H9 (cell line): Measurements from ENCODE around the gene CFHR5. TPM values are rescaled to one million over a fixed set of nuclear protein-coding genes. Genes with fewer than 3 reads are reported as not detected.

ENCODE experiments used
- DNase-seq: peaks from one replicate; pipeline ENCODE4 v3.0.0-alpha.2; 2017
- H2AFZ ChIP-seq: one replicate; pipeline ENCODE4 v1.6.1; 2013; ENCODE audit warnings: mild to moderate bottlenecking, low read length, control low read depth, moderate library complexity
- H2AK5ac ChIP-seq: 2 replicates; pipeline ENCODE4 v1.6.1; 2013; ENCODE audit warnings: low read length, control low read depth, mixed read lengths; ENCODE audit not compliant: insufficient read length
- H2BK120ac ChIP-seq: one replicate; pipeline ENCODE4 v1.6.1; 2013; ENCODE audit warnings: low read depth, mild to moderate bottlenecking, low read length, control low read depth, inconsistent platforms; ENCODE audit not compliant: poor library complexity, severe bottlenecking
- H2BK12ac ChIP-seq: 2 replicates; pipeline ENCODE4 v1.6.1; 2013; ENCODE audit warnings: low read length, control low read depth, mixed read lengths, low read depth; ENCODE audit not compliant: insufficient read length
- H2BK15ac ChIP-seq: 2 replicates; pipeline ENCODE4 v1.6.1; 2013; ENCODE audit warnings: low read depth, low read length, control low read depth
- H2BK20ac ChIP-seq: one replicate; pipeline ENCODE4 v1.6.1; 2013; ENCODE audit warnings: low read depth, mild to moderate bottlenecking, low read length, control low read depth, inconsistent platforms; ENCODE audit not compliant: poor library complexity, severe bottlenecking
- H2BK5ac ChIP-seq: 2 replicates; pipeline ENCODE4 v1.6.1; 2013; ENCODE audit warnings: low read length, control low read depth, mixed read lengths; ENCODE audit not compliant: insufficient read length
- H3K14ac ChIP-seq: 2 replicates; pipeline ENCODE4 v1.6.1; 2013; ENCODE audit warnings: low read length, control low read depth; ENCODE audit not compliant: insufficient read depth
- H3K18ac ChIP-seq: 2 replicates; pipeline ENCODE4 v1.6.1; 2013; ENCODE audit warnings: low read depth, mild to moderate bottlenecking, mixed read lengths, low read length, control low read depth; ENCODE audit not compliant: insufficient read length
- H3K23ac ChIP-seq: 2 replicates; pipeline ENCODE4 v1.6.1; 2013; ENCODE audit warnings: low read length, control low read depth, mixed read lengths, low read depth; ENCODE audit not compliant: insufficient read length
- H3K23me2 ChIP-seq: 2 replicates; pipeline ENCODE4 v1.6.1; 2013; ENCODE audit warnings: low read depth, mild to moderate bottlenecking, mixed read lengths, low read length, control low read depth; ENCODE audit not compliant: insufficient read length, poor library complexity, severe bottlenecking
- H3K27ac ChIP-seq: 2 replicates; pipeline ENCODE4 v1.5.1; 2013; ENCODE audit warnings: low read length, control low read depth, mixed read lengths, low read depth; ENCODE audit not compliant: insufficient read length
- H3K27me3 ChIP-seq: 2 replicates; pipeline ENCODE4 v1.6.1; 2013; ENCODE audit warnings: low read length, control low read depth, inconsistent platforms; ENCODE audit not compliant: insufficient read depth
- H3K4ac ChIP-seq: 2 replicates; pipeline ENCODE4 v1.6.1; 2013; ENCODE audit warnings: low read depth, mild to moderate bottlenecking, control low read depth, inconsistent platforms, low read length, moderate library complexity
- H3K4me1 ChIP-seq: 2 replicates; pipeline ENCODE4 v1.6.1; 2013; ENCODE audit warnings: low read length, control low read depth, inconsistent platforms; ENCODE audit not compliant: insufficient read depth
- H3K4me2 ChIP-seq: 2 replicates; pipeline ENCODE4 v1.6.1; 2013; ENCODE audit warnings: low read length, control low read depth, mixed read lengths; ENCODE audit not compliant: insufficient read length, insufficient read depth
- H3K56ac ChIP-seq: 2 replicates; pipeline ENCODE4 v1.6.1; 2013; ENCODE audit warnings: low read depth, mild to moderate bottlenecking, mixed read lengths, low read length, control low read depth; ENCODE audit not compliant: insufficient read length
- H3K79me1 ChIP-seq: 2 replicates; pipeline ENCODE4 v1.6.1; 2013; ENCODE audit warnings: low read depth, mild to moderate bottlenecking, moderate library complexity, low read length, control low read depth, inconsistent platforms; ENCODE audit not compliant: insufficient read depth, poor library complexity, severe bottlenecking
- H3K79me2 ChIP-seq: 2 replicates; pipeline ENCODE4 v1.6.1; 2013; ENCODE audit warnings: low read length, control low read depth, inconsistent platforms; ENCODE audit not compliant: insufficient read depth
- H3K9ac ChIP-seq: 2 replicates; pipeline ENCODE4 v1.6.1; 2013; ENCODE audit warnings: low read length, control low read depth, mixed read lengths; ENCODE audit not compliant: insufficient read length; ENCODE audit errors: extremely low read depth
- H3K9me3 ChIP-seq: one replicate; pipeline ENCODE4 v1.6.1; 2013; ENCODE audit warnings: low read depth, low read length, inconsistent platforms; ENCODE audit not compliant: control insufficient read depth
- H3T11ph ChIP-seq: one replicate; pipeline ENCODE4 v1.6.1; 2013; ENCODE audit warnings: mild to moderate bottlenecking, low read length, control low read depth, inconsistent platforms
- H4K20me1 ChIP-seq: one replicate; pipeline ENCODE4 v1.6.1; 2013; ENCODE audit not compliant: control insufficient read depth, insufficient read length, insufficient read depth
- H4K5ac ChIP-seq: 2 replicates; pipeline ENCODE4 v1.6.1; 2013; ENCODE audit warnings: low read depth, mild to moderate bottlenecking, mixed read lengths, low read length, control low read depth; ENCODE audit not compliant: insufficient read length
- H4K8ac ChIP-seq: replicated peaks from 2 replicates; pipeline ENCODE4 v1.6.1; 2013; ENCODE audit warnings: low read length, control low read depth, mixed read lengths, low read depth; ENCODE audit not compliant: insufficient read length
- H4K91ac ChIP-seq: 2 replicates; pipeline ENCODE4 v1.6.1; 2013; ENCODE audit warnings: low read depth, mild to moderate bottlenecking, moderate library complexity, mixed read lengths, low read length, control low read depth; ENCODE audit not compliant: insufficient read length
- H3K27ac Mint-ChIP-seq, 3 experiments: 2 replicates in 2 of 3; 3 replicates in 1 of 3; pipeline ENCODE4 v1.8.0; 2020 to 2021; ENCODE audit warnings: mixed read lengths in 3 of 3, mild to moderate bottlenecking in 1 of 3, moderate library complexity in 1 of 3
- H3K27me3 Mint-ChIP-seq: 2 replicates; pipeline ENCODE4 v1.8.0; 2021; ENCODE audit warnings: low read depth, mild to moderate bottlenecking, moderate library complexity, mixed read lengths
- H3K36me3 Mint-ChIP-seq, 3 experiments: 2 replicates in 2 of 3; 3 replicates in 1 of 3; pipeline ENCODE4 v1.8.0; 2020 to 2021; ENCODE audit warnings: low read depth in 3 of 3, mixed read lengths in 3 of 3; ENCODE audit not compliant: insufficient read depth in 1 of 3
- H3K4me1 Mint-ChIP-seq, 2 experiments: 2 replicates each; pipeline ENCODE4 v1.8.0; 2020; ENCODE audit warnings: mixed read lengths in 2 of 2
- H3K4me3 Mint-ChIP-seq, 2 experiments: 2 replicates in 1 of 2; 3 replicates in 1 of 2; pipeline ENCODE4 v1.8.0; 2020 to 2021; ENCODE audit warnings: mild to moderate bottlenecking in 2 of 2, mixed read lengths in 2 of 2, moderate library complexity in 1 of 2
- H3K9me3 Mint-ChIP-seq, 2 experiments: 2 replicates in 1 of 2; 3 replicates in 1 of 2; pipeline ENCODE4 v1.8.0; 2020; ENCODE audit warnings: mild to moderate bottlenecking in 2 of 2, mixed read lengths in 2 of 2, moderate library complexity in 1 of 2
- WGBS: extraction: QIAGEN DNeasy Blood & Tissue Kit; methylation state at CpG from one replicate; pipeline ENCODE4 v1.1.7; 2013; ENCODE audit warnings: missing lambda C conversion rate, low lambda C conversion rate, mixed read lengths; ENCODE audit not compliant: insufficient read length; ENCODE audit errors: extremely low coverage; 5-methylcytosine and 5-hydroxymethylcytosine counted together
- total RNA-seq: library from RNA; stranded (reverse); gene quantifications from 2 replicates; pipeline ENCODE4 v1.2.1, GENCODE V29; 2021
- TF ChIP-seq, protein P1 (sequence below): fragments of 200-600 bp; sonication (generic); conservative IDR thresholded peaks from 3 replicates; pipeline ENCODE4 v1.8.0; 2021; ENCODE audit warnings: antibody characterized with exemption, mild to moderate bottlenecking

Gene CFHR5
- total RNA-seq, 1 experiment from 2014 or later: not detected

DNA sequence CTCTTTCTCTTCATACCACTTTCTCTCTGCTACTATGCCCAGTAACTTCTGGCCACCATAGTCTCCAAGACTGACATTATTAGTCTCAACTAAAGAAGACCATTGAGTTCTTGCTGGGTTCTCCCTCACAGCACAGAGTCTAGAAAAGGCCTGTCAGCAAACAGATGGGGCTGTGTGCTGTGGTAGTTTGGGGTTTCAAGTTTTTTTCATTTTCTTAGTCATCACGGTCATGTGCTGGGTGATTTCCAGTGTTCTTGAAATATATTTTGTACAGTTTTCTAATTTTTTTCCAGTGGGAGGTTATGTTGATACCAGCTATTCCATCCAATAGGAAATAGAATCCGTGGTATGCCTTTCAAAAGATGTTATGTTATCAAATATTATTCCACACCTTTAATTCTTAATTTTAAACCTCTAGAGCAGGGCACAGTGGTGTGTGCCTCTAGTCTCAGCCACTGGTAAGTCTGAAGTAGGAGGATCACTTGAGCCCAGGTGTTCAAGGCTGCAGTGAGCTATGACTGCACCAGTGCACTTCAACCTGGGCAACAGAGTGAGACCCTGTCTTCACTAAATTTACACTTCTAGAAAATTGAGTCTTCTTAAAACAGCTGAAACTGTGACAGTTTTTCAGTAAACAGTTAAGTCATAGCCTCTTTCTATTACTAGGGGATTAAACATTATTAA is 25.5 kb upstream of the CFHR5 start:
- Histone ChIP-seq H3K4me2 (no peak overlapping the region), H2BK5ac (no peak overlapping the region), H2BK20ac (no peak overlapping the region), H2BK15ac (no peak overlapping the region), H3K9ac (no peak overlapping the region), H2AK5ac (no peak overlapping the region), H3K27me3 (no peaks in the 10 kb centered on the region), H4K8ac (no peak overlapping the region), H3K4ac (no peak overlapping the region), H3K18ac (no peak overlapping the region), H3K56ac (no peak overlapping the region), H3K27ac (no peak overlapping the region), H3T11ph (no peak overlapping the region), H3K23me2 (no peaks in the 10 kb centered on the region), H4K91ac (no peak overlapping the region), H3K79me2 (no peaks in the 10 kb centered on the region), H3K14ac (no peak overlapping the region), H3K9me3 (no peaks in the 10 kb centered on the region), H2BK120ac (no peak overlapping the region), H3K79me1 (no peaks in the 10 kb centered on the region), H4K20me1 (no peaks in the 10 kb centered on the region), H3K23ac (no peak overlapping the region), H2BK12ac (no peak overlapping the region), H2AFZ (no peak overlapping the region), H4K5ac (no peak overlapping the region), H3K4me1 (no peaks in the 10 kb centered on the region)
- H3K27ac Mint-ChIP-seq: no peak overlapping the region
- H3K4me1 Mint-ChIP-seq: no peaks in the 10 kb centered on the region; a peak in 2 of 4 replicates
- H3K27me3 Mint-ChIP-seq: no peaks in the 10 kb centered on the region
- no peaks in the 10 kb centered on the region for H3K36me3 Mint-ChIP-seq
- no peaks in the 10 kb centered on the region; a peak in 1 of 5 replicates for H3K9me3 Mint-ChIP-seq
- no peak overlapping the region for H3K4me3 Mint-ChIP-seq
- TF ChIP-seq, protein P1, sequence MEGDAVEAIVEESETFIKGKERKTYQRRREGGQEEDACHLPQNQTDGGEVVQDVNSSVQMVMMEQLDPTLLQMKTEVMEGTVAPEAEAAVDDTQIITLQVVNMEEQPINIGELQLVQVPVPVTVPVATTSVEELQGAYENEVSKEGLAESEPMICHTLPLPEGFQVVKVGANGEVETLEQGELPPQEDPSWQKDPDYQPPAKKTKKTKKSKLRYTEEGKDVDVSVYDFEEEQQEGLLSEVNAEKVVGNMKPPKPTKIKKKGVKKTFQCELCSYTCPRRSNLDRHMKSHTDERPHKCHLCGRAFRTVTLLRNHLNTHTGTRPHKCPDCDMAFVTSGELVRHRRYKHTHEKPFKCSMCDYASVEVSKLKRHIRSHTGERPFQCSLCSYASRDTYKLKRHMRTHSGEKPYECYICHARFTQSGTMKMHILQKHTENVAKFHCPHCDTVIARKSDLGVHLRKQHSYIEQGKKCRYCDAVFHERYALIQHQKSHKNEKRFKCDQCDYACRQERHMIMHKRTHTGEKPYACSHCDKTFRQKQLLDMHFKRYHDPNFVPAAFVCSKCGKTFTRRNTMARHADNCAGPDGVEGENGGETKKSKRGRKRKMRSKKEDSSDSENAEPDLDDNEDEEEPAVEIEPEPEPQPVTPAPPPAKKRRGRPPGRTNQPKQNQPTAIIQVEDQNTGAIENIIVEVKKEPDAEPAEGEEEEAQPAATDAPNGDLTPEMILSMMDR: no peak
- DNase-seq: no peak
- WGBS: no CpG with 5 or more reads among the region's 2 CpGs
